ENCODE measurements around the gene ACR.
A peak's percentile ranks its signal among the peaks of the same experiment; 100 is the strongest.
"Not testable (repeated sequence)": the region's sequence is repeated elsewhere in the genome, so short reads cannot be mapped to it uniquely, and the experiment has no call there.

ACR gene

GRCh38 chr22:50732681-50733080 is 5.3 kb upstream of the ACR start:
- no peak for DNase-seq (ENCODE audit: low spot score)

- no peak for DNase-seq (ENCODE audit: low spot score)
Measured at GRCh38 chr22:50733521-50734342, 4.3 kb upstream of the ACR start.

GRCh38 chr22:50734343-50734771 is 3.6 kb upstream of the ACR start:
- DNase-seq (ENCODE audit: low spot score): no peak

GRCh38 chr22:50734986-50735738 is 2.8 kb upstream of the ACR start:
- DNase-seq (ENCODE audit: low spot score): no peak

GRCh38 chr22:50735739-50736030 is 2.3 kb upstream of the ACR start:
- DNase-seq (ENCODE audit: low spot score): no peak

GRCh38 chr22:50738649-50739227 is 734 bp downstream of the ACR start:
- no peak for DNase-seq (ENCODE audit: low spot score)

- DNase-seq (ENCODE audit: low spot score): no peak
Measured at GRCh38 chr22:50739279-50739691, 1.3 kb downstream of the ACR start.

- no peak for DNase-seq (ENCODE audit: low spot score)
Measured at GRCh38 chr22:50739894-50740293, 1.9 kb downstream of the ACR start.

- DNase-seq (ENCODE audit: low spot score): not testable (repeated sequence)
Measured at GRCh38 chr22:50740714-50741113, 2.7 kb downstream of the ACR start.

GRCh38 chr22:50744424-50744823 is 6.4 kb downstream of the ACR start:
- DNase-seq (ENCODE audit: low spot score): not testable (repeated sequence)

GRCh38 chr22:50747521-50747920 is 9.5 kb downstream of the ACR start:
- not testable (repeated sequence) for DNase-seq (ENCODE audit: low spot score)

GRCh38 chr22:50748630-50749029 is 10.6 kb downstream of the ACR start:
- not testable (repeated sequence) for DNase-seq (ENCODE audit: low spot score)

GRCh38 chr22:50749302-50750074 is 11.5 kb downstream of the ACR start:
- DNase-seq (ENCODE audit: low spot score): not testable (repeated sequence)

GRCh38 chr22:50755251-50755650 is 17.2 kb downstream of the ACR start:
- DNase-seq (ENCODE audit: low spot score): not testable (repeated sequence)

- not testable (repeated sequence) for DNase-seq (ENCODE audit: low spot score)
Measured at GRCh38 chr22:50756406-50756805, 18.4 kb downstream of the ACR start.

GRCh38 chr22:50756949-50757491 is 19.0 kb downstream of the ACR start:
- DNase-seq (ENCODE audit: low spot score): peak; percentile 74

- peak; percentile 25 for DNase-seq (ENCODE audit: low spot score)
Measured at GRCh38 chr22:50759597-50760341, 21.8 kb downstream of the ACR start.

- DNase-seq (ENCODE audit: low spot score): not testable (repeated sequence)
Measured at GRCh38 chr22:50761829-50762228, 23.8 kb downstream of the ACR start.

GRCh38 chr22:50764288-50764687 is 26.3 kb downstream of the ACR start:
- not testable (repeated sequence) for DNase-seq (ENCODE audit: low spot score)

- not testable (repeated sequence) for DNase-seq (ENCODE audit: low spot score)
Measured at GRCh38 chr22:50775132-50775531, 37.1 kb downstream of the ACR start.

GRCh38 chr22:50777631-50778030 is 39.6 kb downstream of the ACR start:
- DNase-seq (ENCODE audit: low spot score): not testable (repeated sequence)
